ENCODE measurements around the gene ADPRS.
A peak's percentile ranks its signal among the peaks of the same experiment; 100 is the strongest.

The ADPRS gene

DNA sequence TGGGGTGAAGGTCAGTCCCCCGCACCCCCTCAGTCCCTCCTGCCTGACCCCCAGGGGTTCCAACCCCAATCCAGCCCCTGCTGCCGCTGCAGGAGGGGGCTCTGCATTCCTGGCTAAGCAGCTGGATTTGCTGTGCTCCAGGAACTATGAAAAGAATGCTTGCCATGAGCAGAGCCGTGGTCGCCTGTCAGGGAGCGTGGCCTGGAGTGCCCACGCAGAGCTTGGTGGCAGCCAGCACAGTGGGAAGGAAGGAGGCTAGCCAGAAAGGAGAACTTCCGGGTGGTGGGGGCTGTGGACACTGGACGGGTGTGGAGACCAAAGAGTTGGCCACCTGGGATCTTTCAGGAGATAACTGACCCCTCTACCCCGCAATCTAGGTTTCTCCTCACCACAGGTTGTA, 30.8 kb downstream of the ADPRS start:
- TF ChIP-seq, protein P1, sequence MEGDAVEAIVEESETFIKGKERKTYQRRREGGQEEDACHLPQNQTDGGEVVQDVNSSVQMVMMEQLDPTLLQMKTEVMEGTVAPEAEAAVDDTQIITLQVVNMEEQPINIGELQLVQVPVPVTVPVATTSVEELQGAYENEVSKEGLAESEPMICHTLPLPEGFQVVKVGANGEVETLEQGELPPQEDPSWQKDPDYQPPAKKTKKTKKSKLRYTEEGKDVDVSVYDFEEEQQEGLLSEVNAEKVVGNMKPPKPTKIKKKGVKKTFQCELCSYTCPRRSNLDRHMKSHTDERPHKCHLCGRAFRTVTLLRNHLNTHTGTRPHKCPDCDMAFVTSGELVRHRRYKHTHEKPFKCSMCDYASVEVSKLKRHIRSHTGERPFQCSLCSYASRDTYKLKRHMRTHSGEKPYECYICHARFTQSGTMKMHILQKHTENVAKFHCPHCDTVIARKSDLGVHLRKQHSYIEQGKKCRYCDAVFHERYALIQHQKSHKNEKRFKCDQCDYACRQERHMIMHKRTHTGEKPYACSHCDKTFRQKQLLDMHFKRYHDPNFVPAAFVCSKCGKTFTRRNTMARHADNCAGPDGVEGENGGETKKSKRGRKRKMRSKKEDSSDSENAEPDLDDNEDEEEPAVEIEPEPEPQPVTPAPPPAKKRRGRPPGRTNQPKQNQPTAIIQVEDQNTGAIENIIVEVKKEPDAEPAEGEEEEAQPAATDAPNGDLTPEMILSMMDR (IDR thresholded peaks at IDR 0.05; ENCODE audit: low read depth, low read length), result no peak
- H3K4me3 ChIP-seq (ENCODE audit: low read depth, low read length), result no peak overlapping the region

DNA sequence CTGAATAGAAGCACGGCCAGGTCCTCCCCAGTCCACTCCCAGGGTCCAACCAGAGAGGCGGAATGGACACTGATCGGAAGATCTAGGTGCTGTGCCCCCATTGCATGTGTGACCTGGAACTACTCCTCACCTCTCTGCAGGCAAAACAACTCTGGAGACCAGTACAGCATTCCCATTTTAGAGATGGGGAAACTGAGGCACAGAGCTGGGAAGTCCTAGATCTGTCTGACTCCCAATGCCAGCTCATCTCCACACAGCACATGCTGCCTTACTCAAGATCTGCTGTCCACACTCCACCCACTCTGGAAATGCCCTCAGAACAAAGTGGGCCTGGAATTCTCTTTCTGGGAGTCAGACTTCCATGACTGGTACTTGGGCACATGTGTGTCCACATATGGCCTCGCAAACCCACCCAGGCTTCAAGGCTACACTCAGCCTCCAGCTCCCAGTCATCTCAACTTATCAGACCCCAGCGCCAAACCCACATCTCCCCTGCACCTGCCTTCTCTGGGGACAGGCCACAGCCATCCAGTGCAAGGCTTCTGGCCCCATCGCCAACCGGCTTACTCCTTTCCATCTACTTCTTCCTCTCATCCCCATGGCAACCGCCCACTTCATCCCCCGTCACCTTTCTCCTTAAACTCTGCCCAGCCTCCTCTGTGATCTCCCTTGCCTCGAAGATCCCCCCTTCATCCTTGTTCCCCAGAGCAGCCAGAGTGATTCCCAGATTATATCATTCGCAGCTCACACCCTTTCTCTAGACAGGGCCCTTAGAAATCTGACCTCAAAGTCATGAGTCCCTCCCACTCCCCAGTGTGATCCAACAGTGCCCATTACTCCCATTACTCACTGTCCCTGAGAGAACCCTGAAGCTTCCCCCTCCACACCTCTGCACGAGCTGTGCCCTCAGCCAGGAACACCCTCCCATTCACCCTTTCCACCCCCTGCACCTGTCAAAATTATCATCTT, 33.7 kb downstream of the ADPRS start:
- TF ChIP-seq, protein P1 (IDR thresholded peaks at IDR 0.05; ENCODE audit: low read depth, low read length), result no peak
- H3K4me3 ChIP-seq (ENCODE audit: low read depth, low read length), result no peak overlapping the region

DNA sequence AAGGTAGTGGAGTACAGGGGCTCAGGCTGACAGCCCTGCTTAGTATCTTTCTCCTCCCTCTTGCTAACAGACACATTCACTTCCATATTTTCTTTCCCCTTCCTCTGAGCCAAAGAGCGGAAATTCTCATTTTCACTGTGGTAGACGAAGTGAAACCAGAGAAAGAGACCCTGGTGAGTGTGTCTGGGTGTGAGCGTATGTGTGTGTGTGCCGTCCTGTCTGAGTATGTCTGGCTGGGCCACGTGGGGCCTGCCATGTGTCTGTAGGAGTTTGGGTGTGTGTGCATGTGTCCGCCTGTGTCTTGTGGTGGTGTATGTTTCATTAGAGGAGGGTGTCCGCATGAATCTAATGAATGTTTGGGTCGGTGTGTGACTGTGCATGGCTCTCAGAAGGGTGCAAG, 34.7 kb downstream of the ADPRS start:
- no peak overlapping the region for H3K4me3 ChIP-seq (ENCODE audit: low read depth, low read length)
- TF ChIP-seq, protein P1 (IDR thresholded peaks at IDR 0.05; ENCODE audit: low read depth, low read length), result no peak

DNA sequence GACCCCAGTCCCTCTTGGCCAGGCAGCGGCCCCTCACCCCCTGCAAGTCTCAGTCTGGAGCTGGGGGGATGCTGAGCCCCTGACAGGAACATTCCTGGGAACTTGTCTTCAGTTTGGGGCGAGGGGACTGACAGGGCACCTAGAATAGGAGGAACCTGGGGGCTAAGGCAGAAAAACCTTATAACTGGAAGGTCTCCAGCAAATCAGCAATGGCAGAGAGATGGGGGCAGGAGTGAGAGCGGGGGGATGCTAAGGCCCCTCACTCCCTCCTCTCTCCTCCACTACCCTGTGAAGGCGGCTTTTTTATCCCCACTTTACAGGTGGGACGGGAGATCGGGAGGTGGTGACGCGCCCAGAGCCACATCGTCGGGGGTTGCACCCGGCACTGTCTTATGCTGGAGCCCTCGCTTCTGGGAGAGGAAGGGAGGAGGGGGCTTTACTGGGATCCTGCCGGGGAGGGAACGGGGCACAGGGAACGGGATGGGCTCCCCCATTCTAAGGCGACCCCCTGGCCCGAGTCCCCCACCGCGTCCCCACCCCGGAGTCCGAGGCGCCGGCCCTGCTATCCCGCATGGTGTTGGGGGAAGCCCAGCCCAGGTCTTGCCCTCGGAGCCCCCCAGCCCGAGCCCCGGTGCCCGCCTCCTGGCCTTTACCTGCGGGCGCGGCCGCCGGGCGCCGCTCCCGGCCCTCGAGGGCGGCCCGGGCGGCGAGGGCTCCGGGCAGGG, 35.9 kb downstream of the ADPRS start:
- TF ChIP-seq, protein P1 (IDR thresholded peaks at IDR 0.05; ENCODE audit: low read depth, low read length), result no peak
- no peak overlapping the region for H3K4me3 ChIP-seq (ENCODE audit: low read depth, low read length)

DNA sequence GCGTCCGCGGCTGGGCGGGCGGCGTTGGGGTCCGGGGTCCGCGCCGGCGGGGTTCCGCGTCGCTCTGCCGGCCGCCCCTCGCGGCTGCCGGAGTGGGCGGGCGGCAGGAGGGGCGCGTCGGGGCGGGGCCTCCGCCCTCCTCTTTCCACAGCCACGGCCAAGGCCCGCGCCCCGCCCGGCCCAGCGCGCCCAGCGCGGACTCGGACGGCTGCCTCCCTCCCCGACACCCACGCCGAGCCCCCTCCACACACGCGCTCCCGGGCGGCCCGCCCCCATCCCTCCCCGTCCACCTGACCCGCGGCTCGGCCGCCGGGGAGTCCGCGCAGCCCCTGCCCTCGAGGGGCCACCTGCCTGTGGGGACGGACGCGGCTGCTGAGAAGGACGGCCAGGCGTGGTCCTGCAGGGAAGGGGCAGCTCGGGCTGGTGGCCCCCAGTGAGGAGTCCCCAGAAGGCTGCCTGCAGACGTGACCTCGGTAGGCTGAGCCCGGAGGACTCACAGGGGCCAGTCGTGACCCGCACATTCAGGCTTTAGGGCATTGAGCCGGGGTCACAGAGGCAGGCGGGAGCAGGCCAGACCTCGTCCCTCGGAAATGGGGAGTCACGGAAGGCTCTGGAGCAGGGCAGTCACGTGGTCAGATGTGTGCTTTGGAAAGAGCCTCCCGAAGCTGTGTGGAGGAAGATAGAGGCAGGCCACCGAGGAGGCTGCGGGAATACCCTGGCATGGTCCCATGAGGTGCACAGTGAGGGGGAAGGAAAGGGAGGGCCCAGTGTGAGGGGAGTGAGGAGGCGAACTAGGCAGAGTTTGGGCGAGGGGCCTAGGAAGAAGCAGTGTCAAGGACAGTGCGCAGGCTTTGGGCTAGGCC, 36.7 kb downstream of the ADPRS start, which contains the start of gene COL8A2:
COL8A2 (minus strand) TSS at position 94 of the 863 bp plus-strand sequence. CDS start 24,980 bp downstream, outside the sequence.
- H3K4me3 ChIP-seq (ENCODE audit: low read depth, low read length), result 0 out of 2 replicates have a peak within 1 kb of the TSS, but pooled peaks have one; percentile 21
- TF ChIP-seq, protein P1 (IDR thresholded peaks at IDR 0.05; ENCODE audit: low read depth, low read length), result no peak

DNA sequence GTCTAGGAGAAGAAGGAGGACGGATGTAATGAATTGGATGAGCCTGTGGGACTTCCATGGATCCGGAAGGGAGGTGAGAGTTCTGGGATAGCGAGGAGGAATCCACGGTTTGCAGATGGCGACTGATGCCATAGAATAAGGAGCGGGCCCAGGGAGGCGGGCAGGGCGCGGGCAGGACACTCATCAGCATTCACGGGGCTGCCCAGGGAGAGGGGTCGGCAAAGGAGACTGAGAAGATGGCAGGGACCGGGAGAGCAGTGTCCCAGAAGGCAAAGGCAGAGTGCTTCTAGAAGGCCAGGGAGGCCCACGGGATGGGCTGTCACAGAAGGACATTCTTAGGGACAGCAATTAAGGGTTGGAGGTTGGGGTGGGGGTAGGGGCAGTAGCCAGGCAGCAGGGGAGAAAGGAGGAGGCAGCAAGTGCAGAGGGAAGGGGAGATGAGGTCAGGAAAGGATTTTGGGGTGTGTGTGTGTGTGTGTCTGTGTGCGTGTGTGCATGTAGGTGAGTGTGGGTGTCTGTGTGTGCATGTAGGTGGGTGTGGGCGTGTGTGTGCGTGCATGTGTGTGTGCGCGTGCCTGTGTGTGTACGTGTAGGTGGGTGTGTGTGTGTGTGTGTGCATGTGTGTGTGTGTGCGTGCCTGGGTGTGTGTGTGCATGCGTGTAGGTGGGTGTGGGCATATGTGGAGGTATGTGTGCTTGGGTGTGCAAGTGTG, 37.5 kb downstream of the ADPRS start:
- H3K4me3 ChIP-seq (ENCODE audit: low read depth, low read length), result no peak overlapping the region
- TF ChIP-seq, protein P1 (IDR thresholded peaks at IDR 0.05; ENCODE audit: low read depth, low read length), result no peak

Measured in WI38 (cell line).